NCI-H524 (cell line): ENCODE data around the gene EXOSC9.

Source experiments
- DNase-seq, 2 experiments: peaks; one replicate each; lab custom pipeline; 2025; lab: John Stamatoyannopoulos, UW

EXOSC9 gene

DNA sequence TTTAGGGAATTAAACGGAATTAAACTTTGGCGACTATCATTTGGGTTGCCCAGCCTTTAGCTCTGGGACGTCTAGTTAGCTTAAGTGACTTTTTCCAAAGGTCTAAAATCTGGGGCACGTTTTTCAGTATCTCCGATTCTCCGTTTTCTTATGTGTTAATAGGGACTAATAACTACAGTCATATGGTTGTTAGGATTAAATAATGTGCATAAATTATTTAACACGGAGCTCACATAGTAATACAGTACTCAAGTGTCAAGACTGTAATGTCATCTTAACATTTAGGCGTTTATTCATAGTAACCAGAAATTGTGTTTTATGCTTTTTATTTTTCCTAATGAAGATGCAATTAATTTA lies 23.0 kb downstream of the EXOSC9 start:
- DNase-seq = no peak

GRCh38 chr4:121824950-121825349 lies 23.8 kb downstream of the EXOSC9 start:
- no peak for DNase-seq

DNA sequence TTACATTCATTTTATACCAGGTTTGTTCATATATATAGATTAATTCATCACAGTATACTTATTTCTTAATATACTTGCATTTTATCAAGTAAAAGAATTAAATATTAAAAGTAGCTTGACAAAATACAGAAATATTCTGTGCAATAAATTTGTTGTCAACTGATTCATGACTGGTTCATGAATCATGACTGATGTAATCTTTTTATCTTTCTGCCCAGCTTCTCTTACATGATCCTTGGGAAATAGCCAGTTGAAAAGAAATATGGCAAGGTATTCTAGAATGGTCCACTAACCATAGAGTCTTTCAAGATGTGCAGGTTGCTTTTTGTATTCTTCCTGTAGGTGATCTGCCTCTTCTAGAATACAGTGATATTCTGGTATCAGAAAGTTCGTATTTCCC lies 26.7 kb downstream of the EXOSC9 start:
- DNase-seq = no peak

DNA sequence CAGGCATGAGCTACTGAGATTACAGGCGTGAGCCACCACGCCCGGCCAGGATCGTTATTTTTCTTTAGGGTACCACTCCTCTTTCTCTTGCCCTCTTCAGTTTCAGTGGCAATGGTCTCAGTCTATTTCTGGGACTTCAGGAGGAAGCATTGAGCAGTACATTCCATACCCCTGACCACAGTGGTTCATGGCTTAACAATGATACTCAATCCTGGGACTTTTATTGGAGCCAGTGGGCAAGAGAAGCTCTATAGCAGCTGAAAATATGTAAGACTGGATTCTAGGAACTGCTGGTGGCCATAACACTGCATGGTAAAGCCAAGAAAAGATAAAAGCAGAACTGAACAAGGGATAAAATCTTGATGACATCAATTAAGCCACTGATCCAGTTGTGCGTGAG lies 28.4 kb downstream of the EXOSC9 start:
- DNase-seq = no peak

GRCh38 chr4:121838136-121838535 lies 37.0 kb downstream of the EXOSC9 start:
- no peak for DNase-seq

- no peak for DNase-seq
Measured at GRCh38 chr4:121842862-121843261, 41.7 kb downstream of the EXOSC9 start.

- DNase-seq = no peak
Measured at GRCh38 chr4:121846662-121847061, 45.5 kb downstream of the EXOSC9 start.

DNA sequence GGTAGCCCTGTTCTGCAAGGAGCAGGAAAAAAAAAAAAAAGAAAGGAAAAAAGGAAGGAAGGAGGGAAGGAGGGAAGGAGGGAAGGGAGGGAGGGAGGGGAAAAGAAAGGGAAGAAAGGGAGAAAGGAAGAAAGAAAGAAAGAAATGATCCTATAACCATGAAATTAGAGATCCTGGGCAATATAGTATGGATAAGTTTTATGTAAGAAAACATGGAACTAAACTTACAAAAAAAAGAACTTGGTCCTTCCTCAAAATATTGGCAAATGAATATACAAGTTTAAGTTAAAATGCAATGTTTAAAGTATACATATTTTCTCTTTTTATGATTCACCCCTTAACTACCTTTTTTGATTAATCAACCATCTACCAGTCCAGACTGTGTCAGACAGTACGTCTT lies 50.2 kb downstream of the EXOSC9 start:
- DNase-seq = no peak

DNA sequence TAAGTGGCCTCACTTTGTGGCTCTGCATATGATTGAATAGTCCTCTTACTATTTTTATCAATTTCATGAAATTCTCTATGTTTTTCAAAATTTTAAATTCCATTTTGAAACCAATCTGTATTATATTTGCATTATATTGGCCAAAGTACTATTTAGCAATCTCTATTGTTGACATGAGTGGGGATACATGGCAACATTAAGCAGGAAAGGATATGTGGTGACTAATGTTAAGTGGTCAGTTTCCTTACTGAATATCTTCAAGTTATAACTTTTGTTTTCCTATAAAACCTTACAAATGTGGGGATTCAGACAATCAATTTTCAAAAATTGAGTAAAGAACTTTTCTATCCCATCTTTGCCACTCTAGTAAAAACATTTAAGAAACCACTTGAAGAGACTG lies 59.0 kb downstream of the EXOSC9 start:
- no peak for DNase-seq

DNA sequence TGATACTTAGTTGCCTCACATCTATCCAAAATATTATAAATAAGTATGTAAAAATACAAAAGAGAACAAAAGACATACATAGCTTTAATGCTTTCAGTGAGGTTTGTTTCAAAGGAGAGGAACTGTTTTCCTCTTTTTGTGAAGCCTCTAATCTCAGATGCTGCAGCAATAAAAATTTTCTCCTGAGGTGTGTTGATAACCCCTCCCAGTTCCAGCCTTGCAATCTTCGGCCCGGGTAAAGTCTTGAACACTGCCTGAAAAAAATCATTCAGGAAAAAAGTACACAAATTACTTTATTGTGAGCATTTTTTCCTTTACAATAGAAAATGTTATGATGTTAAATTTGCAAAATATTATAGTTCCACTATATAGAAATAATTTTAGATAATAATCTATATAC lies 60.3 kb downstream of the EXOSC9 start:
- no peak for DNase-seq

DNA sequence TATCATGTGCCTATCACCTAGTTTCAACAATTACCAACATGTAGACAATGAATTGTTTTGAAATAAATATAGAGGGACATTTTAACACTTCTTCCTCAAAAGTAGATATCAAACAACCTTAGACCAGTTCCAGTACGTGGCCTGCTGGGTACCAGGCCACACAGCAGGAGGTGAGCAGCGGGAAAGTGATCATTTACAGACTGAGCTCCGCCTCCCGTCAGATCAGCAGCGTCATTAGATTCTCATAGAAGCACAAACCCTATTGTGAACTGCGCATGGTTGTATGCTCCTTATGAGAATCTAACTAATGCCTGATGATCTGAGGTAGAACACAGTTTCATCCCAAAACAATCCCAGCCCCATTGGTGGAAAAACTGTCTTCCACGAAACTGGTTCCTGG lies 62.7 kb downstream of the EXOSC9 start:
- DNase-seq = no peak
